Stomach (tissue), 4 donors: ENCODE data around the gene CD109.

Source experiments
- CTCF ChIP-seq, 7 experiments: fragments of 450-650 bp in 4 of 7; fragments of 200-600 bp in 3 of 7; sonication (generic) in 3 of 7; IDR thresholded peaks; one replicate each; pipeline ENCODE4 v1.5.1; 2016 to 2019; ENCODE audit warnings: antibody characterized with exemption in 7 of 7, control low read depth in 2 of 7, mild to moderate bottlenecking in 1 of 7
- EP300 ChIP-seq: sonication (generic); formaldehyde crosslinking; IDR thresholded peaks from one replicate; pipeline ENCODE4 v1.6.1; 2017; ENCODE audit warnings: antibody characterized with exemption
- POLR2A ChIP-seq, 4 donors: fragments of 450-650 bp; IDR thresholded peaks; one replicate each; pipeline ENCODE4 v1.6.1; 2016; ENCODE audit warnings: antibody characterized with exemption in 4 of 4, control low read depth in 2 of 4, mild to moderate bottlenecking in 1 of 4, moderate library complexity in 1 of 4
- POLR2AphosphoS5 ChIP-seq, 3 donors: sonication (generic); formaldehyde crosslinking; IDR thresholded peaks; one replicate each; pipeline ENCODE4 v1.6.1; 2016; ENCODE audit warnings: antibody characterized with exemption in 3 of 3

GRCh38 chr6:73656531-73657145 lies 39.4 kb upstream of the CD109 start:
- TF ChIP-seq CTCF (IDR thresholded peaks at IDR 0.05) (no peak), POLR2AphosphoS5 (IDR thresholded peaks at IDR 0.05) (no peak), EP300 (no peak), POLR2A (IDR thresholded peaks at IDR 0.05) (no peak)
